ENCODE data around the gene PCDH9. TPM values are rescaled to one million over a fixed set of nuclear protein-coding genes. Genes with fewer than 3 reads are reported as not detected.
A peak's percentile ranks its signal among the peaks of the same experiment; 100 is the strongest.

The PCDH9 gene
- total RNA-seq, 4 donors from 2014 or later = 0.64 to 1.1 (median 0.82) TPM

DNA sequence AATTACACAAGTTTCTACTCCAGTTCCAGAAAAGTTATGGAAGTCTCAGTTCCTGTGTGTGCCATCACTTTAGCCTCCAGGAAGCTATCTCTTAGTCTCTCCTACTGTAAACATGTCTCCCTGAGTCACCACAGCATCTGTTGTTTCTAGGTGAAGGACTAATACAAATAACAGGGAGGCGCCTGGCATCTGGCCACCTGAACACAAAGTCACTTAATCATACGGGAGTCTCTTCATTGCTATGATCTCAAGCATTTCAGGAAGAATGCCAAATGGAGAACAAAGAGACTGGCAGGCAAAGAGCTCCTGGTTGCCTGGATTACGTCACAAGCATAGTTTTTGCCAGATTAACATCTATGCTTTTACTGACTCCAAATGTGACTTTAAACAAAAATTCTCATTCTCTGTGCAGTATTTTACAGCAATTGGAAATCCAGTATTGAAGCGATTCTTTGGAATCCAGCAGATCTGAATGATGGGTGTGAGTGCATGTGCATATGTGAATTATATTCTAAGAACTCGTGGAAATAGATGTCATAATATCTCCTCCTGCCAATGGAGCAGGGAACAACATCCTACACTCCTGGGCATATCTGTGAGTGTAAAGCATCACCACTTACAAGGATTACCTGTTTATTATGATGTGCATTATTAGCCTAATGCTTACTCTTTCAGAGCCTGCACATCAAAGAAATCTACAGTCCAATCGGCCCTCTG is 572.8 kb downstream of the PCDH9 start:
- DNase-seq (ENCODE audit: low spot score in 2 of 2) = peak in 1 of 2 donors; percentile 71
- Histone ChIP-seq H3K27ac (no peak overlapping the region), H3K36me3 (no peaks in the 10 kb centered on the region), H3K9me3 (no peaks in the 10 kb centered on the region), H3K4me1 (peaks cover 6% of the 10 kb centered on the region), H3K4me3 (no peak overlapping the region), H3K27me3 (no peaks in the 10 kb centered on the region)
- 26% methylated on average over 6 of the region's 6 CpGs for WGBS
- TF ChIP-seq EP300 (IDR thresholded peaks at IDR 0.05) (no peak), POLR2A (IDR thresholded peaks at IDR 0.05) (no peak), POLR2AphosphoS5 (IDR thresholded peaks at IDR 0.05) (no peak)
- TF ChIP-seq, protein P1, sequence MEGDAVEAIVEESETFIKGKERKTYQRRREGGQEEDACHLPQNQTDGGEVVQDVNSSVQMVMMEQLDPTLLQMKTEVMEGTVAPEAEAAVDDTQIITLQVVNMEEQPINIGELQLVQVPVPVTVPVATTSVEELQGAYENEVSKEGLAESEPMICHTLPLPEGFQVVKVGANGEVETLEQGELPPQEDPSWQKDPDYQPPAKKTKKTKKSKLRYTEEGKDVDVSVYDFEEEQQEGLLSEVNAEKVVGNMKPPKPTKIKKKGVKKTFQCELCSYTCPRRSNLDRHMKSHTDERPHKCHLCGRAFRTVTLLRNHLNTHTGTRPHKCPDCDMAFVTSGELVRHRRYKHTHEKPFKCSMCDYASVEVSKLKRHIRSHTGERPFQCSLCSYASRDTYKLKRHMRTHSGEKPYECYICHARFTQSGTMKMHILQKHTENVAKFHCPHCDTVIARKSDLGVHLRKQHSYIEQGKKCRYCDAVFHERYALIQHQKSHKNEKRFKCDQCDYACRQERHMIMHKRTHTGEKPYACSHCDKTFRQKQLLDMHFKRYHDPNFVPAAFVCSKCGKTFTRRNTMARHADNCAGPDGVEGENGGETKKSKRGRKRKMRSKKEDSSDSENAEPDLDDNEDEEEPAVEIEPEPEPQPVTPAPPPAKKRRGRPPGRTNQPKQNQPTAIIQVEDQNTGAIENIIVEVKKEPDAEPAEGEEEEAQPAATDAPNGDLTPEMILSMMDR (IDR thresholded peaks at IDR 0.05) = no peak

DNA sequence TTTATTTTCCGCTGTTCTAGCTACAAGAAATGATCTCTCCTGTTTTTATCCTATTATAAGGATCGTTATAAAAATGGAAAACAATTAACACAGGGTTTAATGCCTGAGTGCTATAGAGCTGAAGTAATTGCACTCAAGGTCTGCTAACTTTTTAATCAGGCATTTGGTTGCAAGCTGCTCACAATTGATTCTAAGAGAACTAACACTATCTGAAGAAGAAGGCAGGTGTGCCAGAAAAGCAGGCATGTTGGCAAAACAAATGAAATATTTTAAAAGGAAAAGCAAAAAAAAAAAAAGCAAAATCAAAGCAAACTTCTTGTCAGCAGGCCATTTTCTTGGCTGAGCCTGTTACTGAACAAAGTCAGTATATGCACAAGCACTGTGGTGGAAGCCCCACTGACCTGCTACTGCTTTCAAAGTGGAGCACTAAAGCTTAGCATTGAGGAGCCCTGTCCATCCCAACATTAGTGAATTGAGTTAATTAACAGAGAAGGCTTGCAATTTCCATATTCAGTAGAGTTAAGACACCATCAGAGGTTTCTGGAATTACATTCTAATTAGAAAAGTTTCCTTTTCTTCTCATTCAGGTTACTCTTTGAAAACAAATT is 574.2 kb downstream of the PCDH9 start:
- Histone ChIP-seq H3K27me3 (no peaks in the 10 kb centered on the region), H3K4me3 (no peak overlapping the region), H3K36me3 (no peaks in the 10 kb centered on the region), H3K9me3 (no peaks in the 10 kb centered on the region), H3K4me1 (peaks cover 6% of the 10 kb centered on the region), H3K27ac (no peak overlapping the region)
- 83% methylated on average over 2 of the region's 2 CpGs for WGBS
- DNase-seq (ENCODE audit: low spot score in 2 of 2) = no peak
- TF ChIP-seq POLR2A (IDR thresholded peaks at IDR 0.05) (no peak), EP300 (IDR thresholded peaks at IDR 0.05) (no peak), POLR2AphosphoS5 (IDR thresholded peaks at IDR 0.05) (no peak)
- TF ChIP-seq, protein P1 (IDR thresholded peaks at IDR 0.05) = no peak

DNA sequence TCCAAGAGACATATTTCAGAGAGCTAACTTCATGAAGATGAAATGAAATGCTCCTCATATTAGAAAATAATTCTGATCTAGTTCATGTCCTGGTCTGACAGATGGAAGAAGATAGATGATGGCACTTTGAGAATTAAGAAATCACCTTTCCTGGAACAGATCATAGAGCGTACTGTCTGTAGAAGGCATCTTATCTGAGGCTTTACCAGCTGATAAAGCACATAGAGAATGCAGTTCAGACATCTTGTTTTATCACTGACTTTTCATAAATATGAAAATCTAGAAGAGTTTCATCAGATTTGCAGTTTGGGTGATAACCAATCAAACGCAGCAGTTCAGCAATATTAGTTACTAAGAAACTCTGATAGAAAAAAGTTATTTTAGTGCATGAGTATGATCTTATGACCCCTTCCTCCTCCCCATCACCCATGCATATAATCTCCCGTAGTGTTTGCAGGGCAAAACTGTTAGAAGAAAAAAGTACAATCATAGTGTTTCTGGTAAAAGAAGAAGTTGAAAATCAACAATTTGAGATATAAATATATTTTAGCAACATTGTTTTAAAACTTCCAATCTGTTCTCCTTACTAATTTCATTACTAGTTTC is 585.2 kb downstream of the PCDH9 start:
- Histone ChIP-seq H3K4me3 (no peak overlapping the region), H3K36me3 (no peaks in the 10 kb centered on the region), H3K4me1 (no peaks in the 10 kb centered on the region), H3K27me3 (no peaks in the 10 kb centered on the region), H3K9me3 (no peaks in the 10 kb centered on the region), H3K27ac (no peak overlapping the region)
- WGBS = 82% methylated on average over 3 of the region's 3 CpGs
- TF ChIP-seq, protein P1 (IDR thresholded peaks at IDR 0.05) = no peak
- TF ChIP-seq POLR2AphosphoS5 (IDR thresholded peaks at IDR 0.05) = no peak
- TF ChIP-seq EP300 (IDR thresholded peaks at IDR 0.05) = no peak
- TF ChIP-seq POLR2A (IDR thresholded peaks at IDR 0.05) = no peak
- DNase-seq (ENCODE audit: low spot score in 2 of 2) = no peak

DNA sequence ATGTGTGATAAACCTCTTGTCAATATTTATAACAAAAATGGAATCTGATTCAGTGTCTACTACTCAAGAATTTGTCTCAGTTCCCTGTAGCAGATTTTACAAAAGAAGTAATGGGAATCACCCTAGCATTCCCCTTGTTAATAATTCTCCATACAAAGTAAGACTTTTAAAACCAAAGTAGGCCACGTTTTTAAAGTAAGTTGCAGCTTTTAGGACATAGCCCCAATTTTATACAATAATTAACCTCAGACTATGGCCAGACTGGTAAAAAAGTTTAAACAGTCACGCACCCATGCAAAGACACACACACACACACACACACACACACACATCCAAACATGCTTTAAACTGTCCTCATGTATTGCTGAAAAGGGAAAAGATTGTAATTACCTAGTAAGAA is 589.9 kb downstream of the PCDH9 start:
- H3K36me3 ChIP-seq = no peaks in the 10 kb centered on the region
- DNase-seq (ENCODE audit: low spot score in 2 of 2) = no peak
- no peak overlapping the region for H3K27ac ChIP-seq
- no peaks in the 10 kb centered on the region for H3K9me3 ChIP-seq
- no peaks in the 10 kb centered on the region for H3K4me1 ChIP-seq
- TF ChIP-seq POLR2A (IDR thresholded peaks at IDR 0.05) (no peak), EP300 (IDR thresholded peaks at IDR 0.05) (no peak), POLR2AphosphoS5 (IDR thresholded peaks at IDR 0.05) (no peak)
- TF ChIP-seq, protein P1 (IDR thresholded peaks at IDR 0.05) = no peak
- WGBS = 81% methylated on average over 2 of the region's 2 CpGs
- H3K27me3 ChIP-seq = no peaks in the 10 kb centered on the region
- H3K4me3 ChIP-seq = no peak overlapping the region

DNA sequence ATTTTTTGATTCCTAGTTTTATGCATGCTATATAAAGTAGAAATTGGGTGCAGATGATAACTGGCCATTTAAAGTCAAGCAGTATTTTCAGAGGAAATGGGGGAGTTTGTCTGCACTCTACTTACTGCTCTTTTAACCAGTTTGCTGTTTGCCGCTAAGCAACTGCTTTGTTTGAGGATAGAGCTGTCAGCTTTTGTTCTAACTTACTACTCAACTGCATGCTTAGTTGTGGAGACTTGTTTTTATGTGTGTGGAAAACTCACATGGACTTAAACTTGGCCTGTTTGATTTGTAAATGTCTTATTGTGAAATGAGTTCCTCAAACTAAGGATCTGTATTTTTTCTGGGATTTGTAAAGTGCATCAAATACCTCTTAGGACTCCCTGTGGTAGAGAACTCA is 591.1 kb downstream of the PCDH9 start:
- 86% methylated on average over 1 of the region's 1 CpG for WGBS
- no peak overlapping the region for H3K27ac ChIP-seq
- no peaks in the 10 kb centered on the region for H3K36me3 ChIP-seq
- H3K4me3 ChIP-seq = no peak overlapping the region
- no peaks in the 10 kb centered on the region for H3K4me1 ChIP-seq
- TF ChIP-seq EP300 (IDR thresholded peaks at IDR 0.05) (no peak), POLR2A (IDR thresholded peaks at IDR 0.05) (no peak), POLR2AphosphoS5 (IDR thresholded peaks at IDR 0.05) (no peak)
- TF ChIP-seq, protein P1 (IDR thresholded peaks at IDR 0.05) = no peak
- no peaks in the 10 kb centered on the region for H3K9me3 ChIP-seq
- no peak for DNase-seq (ENCODE audit: low spot score in 2 of 2)
- no peaks in the 10 kb centered on the region for H3K27me3 ChIP-seq

Measured in suprapubic skin (tissue), 4 donors.